ENCODE results near the gene CNTNAP3B.
"Not testable (repeated sequence)": the region's sequence is repeated elsewhere in the genome, so short reads cannot be mapped to it uniquely, and the experiment has no call there.

CNTNAP3B gene

DNA sequence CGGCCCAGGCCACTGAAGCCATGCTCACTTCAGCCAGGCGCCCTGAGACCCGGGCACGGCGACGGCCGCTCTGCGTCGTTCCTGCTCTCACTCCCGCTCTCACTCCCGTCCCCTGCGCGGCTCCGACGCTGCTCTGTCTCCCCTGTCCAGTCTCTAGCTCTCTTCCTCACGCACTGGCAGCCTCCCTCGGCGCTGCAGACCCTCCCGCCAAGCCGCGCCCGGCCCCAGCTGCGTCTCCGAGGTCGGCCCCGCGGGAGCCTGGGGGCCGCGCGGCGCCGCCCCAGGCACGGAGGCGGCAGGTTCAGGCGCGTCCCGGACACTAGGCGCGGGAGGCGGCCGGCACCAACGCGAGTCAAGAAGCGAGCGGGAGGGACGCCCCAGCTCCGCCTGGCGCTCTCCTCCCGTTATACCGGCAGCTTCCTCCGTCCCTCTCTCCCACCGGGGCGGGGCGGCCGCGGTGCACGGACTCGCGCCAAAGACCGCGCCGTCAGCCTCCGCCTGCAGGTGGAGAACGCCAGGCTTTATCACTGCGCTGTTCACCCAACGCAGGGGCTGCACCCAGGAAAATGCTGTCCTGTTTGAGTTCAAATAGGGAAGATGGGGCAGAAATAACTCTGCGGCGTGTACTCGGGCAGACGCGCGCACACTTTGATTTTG lies at the start of gene CNTNAP3B:
Gene CNTNAP3B, minus strand, starts transcription at position 354 of the 657 bp plus-strand sequence. Its CDS starts 332 bp downstream, at position 22.
- H3K4me1 Mint-ChIP-seq (ENCODE audit: low read depth); H3K27ac Mint-ChIP-seq; H3K9me3 Mint-ChIP-seq; H3K36me3 Mint-ChIP-seq (ENCODE audit: low read depth); intact Hi-C loops (cut with micrococcal nuclease); H3K4me3 Mint-ChIP-seq: not testable (repeated sequence)
- H3K27me3 Mint-ChIP-seq: peaks cover 18% of the 10 kb centered on the region

DNA sequence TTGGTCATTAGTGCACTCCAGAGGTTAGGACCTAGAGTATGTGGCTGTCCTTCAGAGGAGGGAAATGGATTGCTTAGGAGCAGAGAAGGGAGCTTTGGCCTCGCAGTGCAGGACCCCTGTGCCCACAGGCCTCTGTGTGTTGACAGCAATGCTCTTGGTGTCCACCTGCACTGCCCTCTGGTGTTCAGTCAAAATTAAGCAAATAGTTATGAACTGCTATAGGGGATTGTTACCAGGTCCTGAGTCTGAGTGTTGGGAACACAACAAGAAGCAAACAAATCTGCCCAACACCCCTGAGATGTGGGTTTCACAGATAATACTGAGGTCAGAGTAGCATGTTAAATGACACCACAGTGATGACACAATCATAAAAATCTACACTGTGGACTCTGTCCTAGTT lies 31.1 kb upstream of the CNTNAP3B start:
- H3K4me3 Mint-ChIP-seq; H3K27me3 Mint-ChIP-seq; intact Hi-C loops (cut with micrococcal nuclease); H3K4me1 Mint-ChIP-seq (ENCODE audit: low read depth); H3K9me3 Mint-ChIP-seq; H3K36me3 Mint-ChIP-seq (ENCODE audit: low read depth); H3K27ac Mint-ChIP-seq: not testable (repeated sequence)

DNA sequence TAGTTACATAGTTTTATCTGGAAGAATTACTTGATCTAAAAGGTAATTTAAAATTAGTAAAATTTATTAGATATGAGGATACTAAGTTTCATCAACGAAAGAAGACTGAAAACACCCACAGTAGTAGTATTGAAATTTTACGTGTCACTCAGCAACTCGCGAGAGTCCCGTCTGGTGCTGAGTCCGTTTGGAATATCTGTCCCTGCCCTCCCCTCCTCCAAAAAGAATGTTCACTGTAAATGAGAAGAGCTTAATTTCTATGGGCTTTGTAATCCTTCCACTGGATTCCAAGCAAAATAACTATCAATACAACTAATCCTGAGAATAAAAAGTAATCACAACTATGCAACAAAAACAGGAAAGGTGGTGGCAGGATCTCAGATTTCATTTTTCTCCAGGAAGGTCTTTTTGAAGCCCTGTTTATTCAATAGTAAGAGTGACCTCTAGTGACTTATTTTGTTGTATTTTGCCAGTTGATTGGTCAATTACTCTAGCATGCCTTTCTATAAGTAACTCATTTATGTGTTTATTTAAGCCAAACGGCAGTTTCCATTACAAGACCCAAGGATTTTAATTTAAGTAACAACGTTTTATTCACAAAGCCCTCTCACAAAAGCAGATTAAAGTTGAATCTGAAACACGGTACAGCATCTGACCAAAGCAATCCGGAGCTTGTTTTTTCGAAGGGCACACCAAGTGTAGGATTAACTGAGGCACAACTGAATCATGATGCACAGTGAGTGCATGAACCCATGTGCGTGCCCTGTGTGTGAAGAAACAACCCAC lies 2.0 kb downstream of the CNTNAP3B start:
- intact Hi-C loops (cut with micrococcal nuclease): not testable (repeated sequence)
- peaks cover 18% of the 10 kb centered on the region for H3K27me3 Mint-ChIP-seq

GRCh38 chr9:42121007-42121406 lies 8.2 kb downstream of the CNTNAP3B start:
- H3K27ac Mint-ChIP-seq; H3K4me3 Mint-ChIP-seq; H3K4me1 Mint-ChIP-seq (ENCODE audit: low read depth); H3K27me3 Mint-ChIP-seq; H3K36me3 Mint-ChIP-seq (ENCODE audit: low read depth); H3K9me3 Mint-ChIP-seq; intact Hi-C loops (cut with micrococcal nuclease): not testable (repeated sequence)

More for the DNA sequence above, 2.0 kb downstream of the CNTNAP3B start:
- H3K9me3 Mint-ChIP-seq; H3K36me3 Mint-ChIP-seq (ENCODE audit: low read depth); H3K4me3 Mint-ChIP-seq; H3K4me1 Mint-ChIP-seq (ENCODE audit: low read depth); H3K27ac Mint-ChIP-seq: not testable (repeated sequence)

GRCh38 chr9:42095929-42096328 lies 33.3 kb downstream of the CNTNAP3B start:
- H3K27me3 Mint-ChIP-seq; H3K9me3 Mint-ChIP-seq; H3K27ac Mint-ChIP-seq; H3K36me3 Mint-ChIP-seq (ENCODE audit: low read depth); H3K4me1 Mint-ChIP-seq (ENCODE audit: low read depth); H3K4me3 Mint-ChIP-seq; intact Hi-C loops (cut with micrococcal nuclease): not testable (repeated sequence)

- H3K27ac Mint-ChIP-seq; H3K36me3 Mint-ChIP-seq (ENCODE audit: low read depth); H3K4me3 Mint-ChIP-seq; intact Hi-C loops (cut with micrococcal nuclease); H3K9me3 Mint-ChIP-seq; H3K27me3 Mint-ChIP-seq; H3K4me1 Mint-ChIP-seq (ENCODE audit: low read depth): not testable (repeated sequence)
Measured at GRCh38 chr9:42084559-42084952, 44.7 kb downstream of the CNTNAP3B start.

GRCh38 chr9:42083877-42084558 lies 45.2 kb downstream of the CNTNAP3B start:
- intact Hi-C loops (cut with micrococcal nuclease); H3K27ac Mint-ChIP-seq; H3K36me3 Mint-ChIP-seq (ENCODE audit: low read depth); H3K4me3 Mint-ChIP-seq; H3K9me3 Mint-ChIP-seq; H3K27me3 Mint-ChIP-seq; H3K4me1 Mint-ChIP-seq (ENCODE audit: low read depth): not testable (repeated sequence)

DNA sequence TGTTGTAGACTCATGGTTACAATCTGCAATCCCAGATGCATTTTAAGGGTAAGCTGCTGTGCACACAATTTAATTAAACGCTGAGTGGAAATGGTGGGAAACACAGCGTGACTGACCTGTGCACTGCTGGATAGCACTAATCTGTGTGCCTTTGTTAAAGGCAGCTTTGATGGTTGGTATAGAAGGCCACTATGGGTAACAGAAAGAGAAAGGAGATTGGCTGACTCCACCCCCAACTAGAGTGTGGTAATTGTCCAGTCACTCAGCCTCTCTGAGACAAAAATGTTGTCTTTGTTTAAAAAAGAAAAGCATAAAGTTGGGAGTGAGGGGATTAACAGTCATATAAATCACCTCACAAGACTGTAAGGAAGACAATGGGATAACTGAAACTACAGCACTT lies 48.9 kb downstream of the CNTNAP3B start:
- H3K27me3 Mint-ChIP-seq; H3K9me3 Mint-ChIP-seq; H3K36me3 Mint-ChIP-seq (ENCODE audit: low read depth); H3K27ac Mint-ChIP-seq; H3K4me3 Mint-ChIP-seq; intact Hi-C loops (cut with micrococcal nuclease); H3K4me1 Mint-ChIP-seq (ENCODE audit: low read depth): not testable (repeated sequence)

- H3K4me3 Mint-ChIP-seq; H3K27me3 Mint-ChIP-seq; H3K36me3 Mint-ChIP-seq (ENCODE audit: low read depth); intact Hi-C loops (cut with micrococcal nuclease); H3K9me3 Mint-ChIP-seq; H3K27ac Mint-ChIP-seq; H3K4me1 Mint-ChIP-seq (ENCODE audit: low read depth): not testable (repeated sequence)
Measured at GRCh38 chr9:42074868-42075267, 54.4 kb downstream of the CNTNAP3B start.

DNA sequence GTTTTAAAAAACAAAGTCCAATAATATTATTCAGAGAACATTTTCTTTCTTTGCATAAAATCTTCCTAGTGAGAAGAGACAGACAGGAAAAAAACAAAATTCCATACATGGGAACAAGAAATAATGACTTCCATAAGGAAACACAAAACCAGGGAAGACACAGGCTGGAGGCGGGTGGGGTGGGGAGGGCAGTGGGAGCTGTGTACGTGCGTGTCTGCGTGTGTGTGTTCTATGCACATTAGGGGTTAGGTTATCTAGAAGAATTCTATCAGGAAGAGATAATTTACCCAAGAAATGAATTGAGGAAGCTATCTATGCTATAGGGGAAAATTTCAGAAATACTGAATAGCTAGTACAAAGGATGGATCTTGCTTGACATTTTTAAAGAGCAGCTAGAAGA lies 58.2 kb downstream of the CNTNAP3B start:
- H3K9me3 Mint-ChIP-seq; H3K4me1 Mint-ChIP-seq (ENCODE audit: low read depth); H3K27ac Mint-ChIP-seq; H3K4me3 Mint-ChIP-seq; intact Hi-C loops (cut with micrococcal nuclease); H3K36me3 Mint-ChIP-seq (ENCODE audit: low read depth); H3K27me3 Mint-ChIP-seq: not testable (repeated sequence)

DNA sequence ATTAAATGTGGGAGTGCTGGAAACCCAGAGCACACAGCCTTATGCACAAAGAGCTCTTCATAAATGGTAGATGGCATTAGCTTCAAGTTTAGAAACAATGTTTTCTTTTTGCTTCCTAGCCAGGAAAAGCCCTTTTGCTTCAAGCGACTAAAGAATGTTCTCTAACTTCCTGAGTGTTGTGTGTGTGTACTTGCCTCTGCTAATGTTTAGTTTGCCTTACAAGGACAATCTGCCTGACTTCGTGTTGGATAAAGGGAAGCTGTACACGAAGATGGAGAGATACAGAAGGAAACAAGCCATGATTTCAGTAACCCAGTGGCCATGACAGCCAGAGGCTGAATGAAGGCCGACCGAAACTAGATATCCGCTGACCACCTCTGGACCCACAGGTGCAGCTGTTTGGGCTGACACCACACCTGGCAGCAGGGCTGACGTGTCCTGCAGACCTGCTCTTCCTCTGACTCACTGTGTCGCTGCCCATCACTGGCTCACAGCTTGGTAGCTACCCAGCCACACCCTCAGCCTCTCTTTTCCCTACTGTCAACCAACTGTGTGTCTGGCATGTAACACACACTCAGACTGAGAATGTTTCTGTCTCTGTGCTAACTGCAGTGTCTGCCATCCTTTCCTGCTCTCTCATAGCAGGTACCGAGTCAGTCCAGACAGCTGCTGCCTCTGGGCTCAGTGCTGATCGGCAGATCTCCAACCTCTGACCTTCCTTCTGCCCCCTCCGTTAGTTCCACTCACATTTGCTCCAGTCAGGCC lies 59.0 kb downstream of the CNTNAP3B start:
- H3K4me3 Mint-ChIP-seq; intact Hi-C loops (cut with micrococcal nuclease); H3K36me3 Mint-ChIP-seq (ENCODE audit: low read depth); H3K9me3 Mint-ChIP-seq; H3K4me1 Mint-ChIP-seq (ENCODE audit: low read depth); H3K27ac Mint-ChIP-seq; H3K27me3 Mint-ChIP-seq: not testable (repeated sequence)

GRCh38 chr9:42053874-42054273 lies 75.4 kb downstream of the CNTNAP3B start:
- intact Hi-C loops (cut with micrococcal nuclease); H3K36me3 Mint-ChIP-seq (ENCODE audit: low read depth): not testable (repeated sequence)

DNA sequence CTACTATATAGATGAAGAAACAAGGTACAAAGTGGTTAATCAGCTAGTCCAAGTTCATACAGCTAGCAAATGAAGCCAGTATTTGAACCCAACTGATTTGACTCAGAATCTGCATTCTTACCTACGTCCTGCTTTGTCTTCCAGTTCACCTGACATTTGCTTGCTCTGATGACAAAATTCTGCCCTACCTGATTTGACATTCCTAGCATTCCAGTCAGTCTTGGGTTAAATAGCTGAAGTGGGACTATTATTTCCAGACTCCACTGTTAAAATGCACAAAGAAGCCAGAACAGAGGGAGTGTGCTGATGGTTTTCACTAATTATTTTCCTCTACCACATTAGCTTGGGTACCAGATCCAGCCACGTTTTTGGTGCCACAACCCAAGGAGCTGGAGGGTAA lies 78.5 kb downstream of the CNTNAP3B start:
- intact Hi-C loops (cut with micrococcal nuclease); H3K36me3 Mint-ChIP-seq (ENCODE audit: low read depth); H3K27ac Mint-ChIP-seq; H3K4me3 Mint-ChIP-seq; H3K9me3 Mint-ChIP-seq; H3K4me1 Mint-ChIP-seq (ENCODE audit: low read depth); H3K27me3 Mint-ChIP-seq: not testable (repeated sequence)

More at GRCh38 chr9:42053874-42054273, 75.4 kb downstream of the CNTNAP3B start:
- H3K27me3 Mint-ChIP-seq; H3K9me3 Mint-ChIP-seq; H3K27ac Mint-ChIP-seq; H3K4me3 Mint-ChIP-seq; H3K4me1 Mint-ChIP-seq (ENCODE audit: low read depth): not testable (repeated sequence)

- H3K4me1 Mint-ChIP-seq (ENCODE audit: low read depth); H3K27me3 Mint-ChIP-seq; intact Hi-C loops (cut with micrococcal nuclease): not testable (repeated sequence)
Measured at GRCh38 chr9:42044422-42045010, 84.7 kb downstream of the CNTNAP3B start.

More at GRCh38 chr9:42044422-42045010, 84.7 kb downstream of the CNTNAP3B start:
- not testable (repeated sequence) for H3K9me3 Mint-ChIP-seq; H3K4me3 Mint-ChIP-seq; H3K36me3 Mint-ChIP-seq (ENCODE audit: low read depth); H3K27ac Mint-ChIP-seq

All from dendritic cell treated with granulocyte-macrophage colony-stimulating factor and Interleukin-4, amounts not matched to agents 40 ng/mL and 50 ng/mL, for 4 days (primary cell).